SJSA1 (cell line): ENCODE measurements around the gene ZNF780A. TPM values are rescaled to one million over a fixed set of nuclear protein-coding genes. Genes with fewer than 3 reads are reported as not detected.
"Not testable (repeated sequence)": the region's sequence is repeated elsewhere in the genome, so short reads cannot be mapped to it uniquely, and the experiment has no call there.

ENCODE experiments used
- DNase-seq, 2 experiments: peaks; one replicate each; pipeline ENCODE4 v3.0.0-alpha.2; 2015 to 2020; ENCODE audit warnings: low spot score in 2 of 2, low read depth in 1 of 2
- H3K27ac ChIP-seq: fragments of 250-450 bp; sonication (Bioruptor Pico); 2 replicates; pipeline ENCODE4 v1.5.1; 2020; ENCODE audit warnings: mild to moderate bottlenecking, moderate library complexity
- H3K27me3 ChIP-seq: fragments of 250-450 bp; sonication (Bioruptor Pico); replicated peaks from 2 replicates; pipeline ENCODE4 v1.5.1; 2020; ENCODE audit warnings: mild to moderate bottlenecking, moderate library complexity
- H3K36me3 ChIP-seq: fragments of 250-450 bp; sonication (Bioruptor Pico); 2 replicates; pipeline ENCODE4 v1.5.1; 2020; ENCODE audit warnings: mild to moderate bottlenecking
- H3K4me1 ChIP-seq: fragments of 250-450 bp; sonication (Bioruptor Pico); replicated peaks from 2 replicates; pipeline ENCODE4 v1.6.1; 2021; ENCODE audit warnings: mild to moderate bottlenecking
- H3K4me3 ChIP-seq: fragments of 250-450 bp; sonication (Bioruptor Pico); 2 replicates; pipeline ENCODE4 v1.5.1; 2020; ENCODE audit warnings: mild to moderate bottlenecking
- H3K9me3 ChIP-seq: fragments of 250-450 bp; sonication (Bioruptor Pico); replicated peaks from 2 replicates; pipeline ENCODE4 v1.5.1; 2020; ENCODE audit warnings: mild to moderate bottlenecking
- total RNA-seq: library from RNA; depleted of rRNA; stranded (reverse); fragments of >200 nt; shearing (Covaris generic); gene quantifications from 2 replicates; pipeline ENCODE4 v1.2.3, GENCODE V29; 2014

The ZNF780A gene
- total RNA-seq, 1 experiment from 2014 or later = 19.0 TPM

- H3K4me3 ChIP-seq = no peak overlapping the region
- no peaks in the 10 kb centered on the region; the same call in none of the 2 replicates for H3K36me3 ChIP-seq
- H3K9me3 ChIP-seq = 0 out of 2 replicates have a peak, but pooled peaks cover 4% of the 10 kb centered on the region
Observed at GRCh38 chr19:40059624-40060023, 31.1 kb downstream of the ZNF780A start.

GRCh38 chr19:40057166-40057565 lies 33.6 kb downstream of the ZNF780A start:
- no peak for DNase-seq
- Histone ChIP-seq H3K27ac (no peak overlapping the region), H3K36me3 (peaks cover 6% of the 10 kb centered on the region), H3K9me3 (peaks cover 10% of the 10 kb centered on the region; the same call in 1 of the 2 replicates), H3K4me3 (no peak overlapping the region), H3K27me3 (no peaks in the 10 kb centered on the region), H3K4me1 (no peaks in the 10 kb centered on the region)

More at GRCh38 chr19:40059624-40060023, 31.1 kb downstream of the ZNF780A start:
- H3K27me3 ChIP-seq = no peaks in the 10 kb centered on the region
- H3K4me1 ChIP-seq = no peaks in the 10 kb centered on the region
- no peak overlapping the region for H3K27ac ChIP-seq
- DNase-seq = no peak

DNA sequence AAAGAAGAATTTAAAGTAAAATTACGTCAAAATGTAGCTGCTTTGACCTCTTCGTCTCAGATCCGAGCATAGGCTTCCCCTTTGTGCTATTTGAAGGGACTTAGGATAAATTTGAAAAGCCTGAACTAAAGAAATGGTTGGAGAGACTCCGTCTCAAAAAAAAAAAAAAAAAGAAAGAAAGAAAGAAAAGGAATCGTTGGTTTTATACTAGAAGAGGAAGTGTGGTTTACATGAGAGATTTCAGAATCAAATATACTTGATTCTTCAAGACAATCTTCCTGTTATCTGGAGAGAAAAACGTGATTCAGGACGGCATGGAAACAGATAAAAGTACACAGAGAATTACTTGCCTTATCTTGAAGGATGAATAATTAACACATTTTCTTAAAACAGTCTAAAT lies 34.2 kb downstream of the ZNF780A start:
- H3K27me3 ChIP-seq = no peaks in the 10 kb centered on the region
- no peak overlapping the region for H3K27ac ChIP-seq
- peak overlapping the region; percentile 66 for H3K4me3 ChIP-seq
- no peaks in the 10 kb centered on the region for H3K4me1 ChIP-seq
- peaks cover 10% of the 10 kb centered on the region; the same call in 1 of the 2 replicates for H3K9me3 ChIP-seq
- DNase-seq = no peak
- peaks cover 6% of the 10 kb centered on the region for H3K36me3 ChIP-seq

DNA sequence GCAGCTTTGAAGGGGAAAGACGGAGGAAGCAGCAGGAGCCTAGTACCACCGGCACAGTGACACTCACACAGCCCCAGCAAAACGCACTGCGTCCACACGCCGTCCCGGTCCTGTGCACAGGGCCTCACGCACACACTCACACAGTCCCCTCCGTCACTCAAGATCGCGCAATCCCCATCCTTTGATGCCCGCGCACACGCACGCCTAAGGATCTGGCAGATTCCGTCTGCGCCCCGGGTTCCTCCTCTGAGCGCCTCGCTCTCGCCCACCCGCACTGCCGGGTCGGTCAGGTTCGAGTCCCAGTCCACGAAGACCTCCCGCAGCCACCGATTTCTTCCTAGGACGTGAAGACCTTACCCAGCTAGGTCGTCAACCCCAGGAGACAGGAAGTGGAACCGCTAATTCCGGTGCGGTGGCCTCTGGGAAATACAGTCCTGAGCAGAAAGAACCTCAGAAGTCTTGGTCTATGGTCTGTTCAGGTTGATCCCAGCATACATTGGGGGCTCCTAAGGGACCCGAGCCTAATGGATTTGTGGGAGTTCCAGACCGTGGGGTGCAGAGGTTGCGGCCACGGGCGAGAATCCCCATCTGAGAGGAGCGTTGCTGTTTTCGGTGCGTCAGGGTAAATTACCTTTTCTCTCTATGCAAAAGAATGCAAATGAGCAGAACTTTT lies 34.8 kb downstream of the ZNF780A start, which contains the start of gene ZNF780B:
ZNF780B (minus strand) TSS at position 400 of the 673 bp plus-strand sequence. CDS start 5,899 bp downstream, outside the sequence.
- no peaks in the 10 kb centered on the region for H3K27me3 ChIP-seq
- H3K4me1 ChIP-seq = no peaks in the 10 kb centered on the region
- H3K4me3 ChIP-seq = peak within 1 kb of the TSS; percentile 66
- H3K27ac ChIP-seq = 0 out of 2 replicates have a peak within 1 kb of the TSS, but pooled peaks have one; percentile 11
- H3K9me3 ChIP-seq = peaks cover 10% of the 10 kb centered on the region; the same call in 1 of the 2 replicates
- peaks cover 6% of the 10 kb centered on the region for H3K36me3 ChIP-seq
- peak; percentile 53 to 61 for DNase-seq

DNA sequence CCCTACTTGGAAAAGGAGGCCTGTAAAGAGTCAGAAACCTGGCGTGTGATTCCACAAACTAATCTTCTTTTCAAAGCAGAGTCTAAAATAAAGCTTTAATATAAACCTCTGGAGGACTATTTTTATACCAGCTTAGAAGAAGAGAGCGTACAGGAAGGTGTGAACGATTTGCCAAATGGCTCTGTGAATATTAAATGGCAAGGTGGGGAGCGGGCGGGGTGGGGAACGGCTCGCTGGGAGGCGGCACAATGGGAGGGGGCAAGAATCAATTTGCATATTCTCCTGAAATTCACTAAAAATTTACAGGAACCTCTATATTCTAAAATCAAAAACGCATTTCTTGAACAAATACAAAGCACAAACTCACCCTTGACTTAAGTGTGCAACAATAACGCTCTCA lies 35.7 kb downstream of the ZNF780A start:
- Histone ChIP-seq H3K36me3 (peaks cover 10% of the 10 kb centered on the region), H3K27ac (no peak overlapping the region), H3K4me3 (peak overlapping the region; percentile 66), H3K27me3 (no peaks in the 10 kb centered on the region), H3K9me3 (peaks cover 14% of the 10 kb centered on the region), H3K4me1 (no peaks in the 10 kb centered on the region)
- no peak for DNase-seq

DNA sequence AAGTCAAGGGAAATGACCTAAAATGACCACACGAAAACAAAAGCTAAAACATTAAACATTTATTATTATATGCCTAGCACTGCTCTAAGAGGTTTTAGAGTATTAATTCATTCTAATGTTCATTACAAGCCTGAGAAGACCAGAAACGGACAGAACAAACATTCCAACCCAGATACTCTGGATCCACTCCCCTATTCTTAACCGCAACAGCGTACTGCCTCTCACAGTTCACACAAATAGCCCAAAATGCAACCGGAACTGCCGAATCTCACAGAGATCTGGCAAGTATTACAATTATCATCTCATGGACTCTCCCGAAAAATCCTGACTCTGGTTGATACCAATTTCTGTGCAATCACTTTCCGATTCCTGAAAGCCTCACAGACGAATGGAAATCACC lies 36.1 kb downstream of the ZNF780A start:
- DNase-seq = no peak
- Histone ChIP-seq H3K4me1 (no peaks in the 10 kb centered on the region), H3K36me3 (peaks cover 11% of the 10 kb centered on the region), H3K27ac (no peak overlapping the region), H3K27me3 (no peaks in the 10 kb centered on the region), H3K9me3 (peaks cover 13% of the 10 kb centered on the region), H3K4me3 (no peak overlapping the region)

- H3K4me1 ChIP-seq = no peaks in the 10 kb centered on the region
- H3K4me3 ChIP-seq = no peak overlapping the region
- no peak for DNase-seq
- H3K36me3 ChIP-seq = peaks cover 19% of the 10 kb centered on the region
- H3K27ac ChIP-seq = no peak overlapping the region
- H3K9me3 ChIP-seq = peaks cover 16% of the 10 kb centered on the region
- no peaks in the 10 kb centered on the region for H3K27me3 ChIP-seq
Observed at GRCh38 chr19:40053491-40053890, 37.3 kb downstream of the ZNF780A start.

DNA sequence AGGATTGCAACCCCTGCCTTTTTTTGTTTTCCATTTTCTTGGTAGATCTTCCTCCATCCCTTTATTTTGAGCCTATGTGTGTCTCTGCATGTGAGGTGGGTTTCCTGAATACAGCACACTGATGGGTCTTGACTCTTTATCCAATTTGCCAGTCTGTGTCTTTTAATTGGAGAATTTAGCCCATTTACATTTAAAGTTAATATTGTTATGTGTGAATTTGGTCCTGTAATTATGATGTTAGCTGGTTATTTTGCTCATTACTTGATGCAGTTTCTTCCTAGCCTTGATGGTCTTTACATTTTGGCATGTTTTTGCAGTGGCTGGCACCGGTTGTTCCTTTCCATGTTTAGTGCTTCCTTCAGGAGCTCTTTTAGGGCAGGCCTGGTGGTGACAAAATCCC lies 49.0 kb downstream of the ZNF780A start:
- not testable (repeated sequence) for H3K4me3 ChIP-seq, DNase-seq, H3K27me3 ChIP-seq, H3K27ac ChIP-seq, H3K4me1 ChIP-seq
- peaks cover 39% of the 10 kb centered on the region for H3K36me3 ChIP-seq
- H3K9me3 ChIP-seq = peaks cover 17% of the 10 kb centered on the region

- H3K4me1 ChIP-seq, H3K4me3 ChIP-seq, H3K27ac ChIP-seq, H3K27me3 ChIP-seq, DNase-seq: not testable (repeated sequence)
- H3K9me3 ChIP-seq = peaks cover 18% of the 10 kb centered on the region
- peaks cover 15% of the 10 kb centered on the region; the same call in 1 of the 2 replicates for H3K36me3 ChIP-seq
Observed at GRCh38 chr19:40038047-40038446, 52.7 kb downstream of the ZNF780A start.

DNA sequence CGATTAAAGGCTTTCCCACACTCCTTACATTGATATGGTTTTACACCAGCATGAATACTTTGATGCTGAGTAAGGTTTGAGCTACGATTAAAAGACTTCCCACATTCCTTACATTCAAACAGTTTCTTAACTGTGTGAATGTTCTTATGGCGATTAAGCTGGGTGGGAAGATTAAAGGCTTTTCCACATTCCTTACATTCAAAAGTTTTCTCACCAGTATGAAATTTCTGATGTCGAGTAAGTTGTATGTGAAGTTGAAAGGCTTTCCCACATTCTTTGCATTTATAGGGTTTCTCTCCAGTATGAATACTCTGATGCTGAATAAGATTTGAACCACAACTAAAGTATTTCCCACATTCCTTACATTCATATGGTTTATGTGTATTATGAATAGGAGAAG lies 54.7 kb downstream of the ZNF780A start:
- H3K27ac ChIP-seq = no peak overlapping the region
- DNase-seq = no peak
- H3K4me3 ChIP-seq = no peak overlapping the region
- H3K4me1 ChIP-seq = no peaks in the 10 kb centered on the region
- no peaks in the 10 kb centered on the region for H3K27me3 ChIP-seq
- peaks cover 13% of the 10 kb centered on the region; the same call in 1 of the 2 replicates for H3K36me3 ChIP-seq
- H3K9me3 ChIP-seq = peaks cover 20% of the 10 kb centered on the region

GRCh38 chr19:40033989-40034560 lies 56.7 kb downstream of the ZNF780A start:
- Histone ChIP-seq H3K9me3 (peaks cover 21% of the 10 kb centered on the region), H3K27ac (no peak overlapping the region), H3K4me1 (no peaks in the 10 kb centered on the region), H3K36me3 (peaks cover 13% of the 10 kb centered on the region; the same call in 1 of the 2 replicates), H3K4me3 (no peak overlapping the region), H3K27me3 (no peaks in the 10 kb centered on the region)
- DNase-seq = no peak

DNA sequence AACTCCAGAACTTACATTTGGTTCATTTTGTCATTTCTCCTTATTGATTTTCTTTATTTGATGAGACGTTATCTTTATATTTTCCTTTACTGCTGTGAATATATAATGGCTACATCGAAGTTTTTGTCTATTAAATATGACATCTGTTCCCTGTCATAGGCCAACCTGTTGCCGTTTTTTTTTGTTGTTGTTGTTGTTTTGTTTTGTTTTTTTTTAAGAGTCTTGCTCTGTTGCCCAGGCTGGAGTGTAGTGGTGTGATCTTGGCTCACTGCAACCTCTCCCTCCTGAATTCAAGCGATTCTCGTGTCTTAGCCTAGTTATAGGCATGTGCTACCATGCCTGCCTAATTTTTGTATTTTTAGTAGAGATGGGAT lies 64.2 kb downstream of the ZNF780A start:
- H3K4me3 ChIP-seq = no peak overlapping the region
- DNase-seq = no peak
- H3K9me3 ChIP-seq = peaks cover 33% of the 10 kb centered on the region
- no peaks in the 10 kb centered on the region for H3K36me3 ChIP-seq
- no peaks in the 10 kb centered on the region for H3K27me3 ChIP-seq
- H3K4me1 ChIP-seq = no peaks in the 10 kb centered on the region
- no peak overlapping the region for H3K27ac ChIP-seq

DNA sequence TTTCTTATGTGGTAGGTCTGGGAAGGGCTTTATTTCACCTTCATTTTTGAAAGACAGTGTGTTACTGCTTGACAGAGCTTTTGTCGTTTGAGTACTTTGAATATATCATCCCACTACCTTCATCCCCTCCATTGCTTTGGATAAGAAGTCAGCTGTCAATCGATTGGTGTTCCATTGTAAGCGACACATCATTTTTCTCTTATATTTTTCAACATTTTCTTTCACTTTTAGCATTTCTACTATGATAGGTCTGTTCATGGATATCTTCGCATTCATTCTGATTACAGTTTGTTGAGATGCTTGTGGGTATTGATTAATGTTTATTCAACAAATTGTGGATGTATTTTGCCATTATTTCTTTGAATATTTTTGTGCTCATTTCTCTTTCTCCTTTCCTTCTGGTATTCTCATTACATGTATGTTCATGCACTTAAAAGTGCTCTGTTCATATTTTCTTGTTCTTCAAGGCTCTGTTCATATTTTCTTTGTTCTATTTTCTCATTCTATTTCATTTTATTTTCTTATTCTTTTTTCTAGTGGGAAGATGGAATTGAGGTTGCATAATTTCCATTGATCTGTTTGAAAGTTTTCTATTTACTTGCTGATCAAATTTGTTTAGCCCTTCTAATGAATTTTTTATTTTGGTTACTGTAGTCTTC lies 64.7 kb downstream of the ZNF780A start:
- Histone ChIP-seq H3K27me3 (no peaks in the 10 kb centered on the region), H3K27ac (no peak overlapping the region), H3K9me3 (peaks cover 33% of the 10 kb centered on the region), H3K36me3 (no peaks in the 10 kb centered on the region), H3K4me1 (no peaks in the 10 kb centered on the region), H3K4me3 (no peak overlapping the region)
- DNase-seq = no peak

DNA sequence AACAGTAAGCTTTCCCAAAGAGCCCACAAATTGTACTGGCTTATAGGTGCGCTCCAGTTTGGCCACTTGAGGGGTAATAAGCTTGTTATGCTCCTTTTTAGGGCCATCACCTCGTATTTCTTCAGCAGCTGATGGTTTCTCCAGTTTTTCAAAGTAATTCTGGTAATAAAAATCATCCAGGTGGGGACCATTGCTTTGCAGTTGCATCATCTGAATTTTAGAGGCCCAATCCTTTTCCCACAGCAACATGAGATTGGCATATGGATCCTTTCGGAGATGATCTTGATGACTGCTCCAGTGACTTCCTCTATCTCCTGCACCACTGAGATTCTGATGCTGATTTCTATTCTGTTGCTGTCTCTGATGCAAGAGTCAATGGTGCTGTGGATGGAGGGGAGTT lies 66.8 kb downstream of the ZNF780A start:
- Histone ChIP-seq H3K4me1 (no peaks in the 10 kb centered on the region), H3K4me3 (no peak overlapping the region), H3K36me3 (no peaks in the 10 kb centered on the region), H3K27ac (no peak overlapping the region), H3K9me3 (peaks cover 31% of the 10 kb centered on the region; the same call in 1 of the 2 replicates), H3K27me3 (no peaks in the 10 kb centered on the region)
- DNase-seq = no peak
